Stimulated activated CD8-positive, alpha-beta memory T cell treated with anti-CD3 and anti-CD28 coated beads, Interleukin-7, amount 100 ng/mL, for 48 hours (primary cell): Measurements from ENCODE around the gene HLA-B.

Experiments
- DNase-seq, 2 donors: peaks; one replicate each; pipeline ENCODE4 v3.0.0-alpha.2; 2020; ENCODE audit warnings: low read depth in 1 of 2; ENCODE audit errors: extremely low read depth in 1 of 2

The HLA-B gene

DNA sequence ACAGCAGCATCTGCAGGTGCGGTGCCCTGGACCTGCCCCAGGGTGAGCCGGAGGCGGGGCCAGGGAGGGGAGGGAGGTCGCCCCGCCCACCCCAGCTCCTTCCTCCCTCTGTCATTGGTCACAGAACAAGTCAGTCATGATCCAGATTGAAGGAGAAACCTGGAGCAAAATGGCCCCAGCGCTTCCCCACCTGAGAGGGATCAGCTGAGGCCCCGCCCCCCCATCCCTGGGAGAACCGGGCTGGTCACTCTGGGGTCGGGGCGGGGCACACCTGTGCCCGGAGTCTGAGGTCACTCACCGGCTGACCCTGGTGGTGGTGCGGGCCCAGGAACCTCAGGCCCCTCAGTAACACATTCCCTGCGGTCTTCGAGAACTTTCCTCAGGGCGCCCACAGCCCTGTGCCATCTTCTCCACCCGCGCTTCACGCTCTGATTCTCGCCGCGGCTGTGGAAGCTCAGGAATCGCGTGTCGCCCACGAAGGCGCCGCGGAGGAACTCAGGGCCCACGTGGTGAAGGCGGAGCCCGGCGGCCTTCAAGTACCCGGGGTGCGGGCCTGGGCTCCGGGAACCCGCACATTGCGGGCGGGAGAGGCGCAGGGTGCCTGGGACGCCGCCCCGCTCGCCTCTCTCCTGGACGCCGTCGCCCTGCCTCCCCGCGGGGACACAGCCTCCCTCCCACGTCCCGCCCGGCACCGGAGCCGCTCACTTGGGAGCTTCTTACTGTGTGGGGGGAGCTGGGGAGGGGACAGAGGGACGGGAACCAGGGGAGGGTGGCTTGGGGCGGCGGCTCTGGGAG, 48.7 kb downstream of the HLA-B start:
- DNase-seq, result peak in 1 of 2 donors; percentile 26

DNA sequence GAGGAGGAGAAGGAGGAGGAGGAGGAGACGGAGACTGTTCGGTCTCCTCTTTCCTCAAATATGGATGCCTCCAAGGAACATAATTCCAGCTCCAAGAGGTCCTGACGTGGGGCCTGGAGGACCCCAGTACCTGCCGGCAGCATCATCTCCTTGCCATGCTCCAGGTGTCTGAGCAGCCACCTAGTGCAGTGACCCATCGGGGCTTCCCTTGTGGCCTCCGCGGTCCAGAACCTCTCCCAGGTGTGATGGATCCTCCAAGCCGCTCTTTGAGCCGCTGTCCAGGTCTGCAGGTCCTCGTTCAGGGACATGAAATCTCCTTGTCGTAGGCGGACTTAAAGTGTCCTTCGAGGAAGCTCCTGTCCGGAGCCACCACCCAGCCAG, 49.3 kb downstream of the HLA-B start:
- DNase-seq, result no peak

DNA sequence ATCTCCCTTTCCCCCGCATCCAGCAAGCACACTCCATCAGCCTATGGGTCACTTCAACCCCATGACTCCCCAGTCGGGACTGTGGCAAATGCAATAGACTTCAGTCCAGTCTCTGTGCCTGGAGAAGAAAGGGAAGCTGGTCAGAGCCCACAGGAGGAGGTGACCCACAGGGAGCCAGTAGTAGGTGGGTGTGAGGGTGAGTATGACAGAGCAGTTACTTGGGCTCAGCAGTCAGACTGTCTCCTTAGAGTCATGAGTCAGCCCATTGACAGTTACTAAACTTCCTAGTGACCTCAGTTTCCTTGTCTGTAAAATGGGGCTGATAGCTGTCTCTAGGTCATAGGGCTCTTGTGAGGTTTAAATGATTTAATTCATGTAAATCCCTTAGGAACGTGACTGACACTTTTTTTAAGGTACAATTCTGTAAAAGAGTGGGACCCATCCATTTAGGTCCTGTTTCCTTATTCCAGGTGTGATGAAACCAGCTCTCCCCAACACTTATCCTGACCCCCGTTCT, 51.2 kb downstream of the HLA-B start:
- DNase-seq, result no peak

DNA sequence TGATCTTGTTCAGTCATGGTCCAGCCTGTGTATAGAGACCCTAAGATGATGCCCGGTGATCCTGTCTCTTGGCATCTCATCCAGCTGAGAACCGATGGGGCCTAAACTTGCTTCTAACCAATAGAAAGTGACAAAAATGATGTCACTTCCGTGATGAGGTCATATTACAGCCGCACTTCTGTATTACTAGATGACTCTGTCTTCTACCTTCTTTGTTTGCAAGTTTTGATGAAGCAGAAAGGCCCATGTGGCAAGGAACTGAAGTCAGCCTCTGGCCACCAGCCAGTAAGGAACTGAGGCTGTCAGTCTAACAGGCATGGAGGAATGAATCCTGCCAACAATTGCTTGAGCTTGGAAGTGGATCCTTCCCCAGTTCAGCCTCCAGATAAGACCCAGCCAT, 52.3 kb downstream of the HLA-B start:
- DNase-seq, result no peak
